Liver (tissue), 9 donors: ENCODE results near the gene THSD4. TPM values are rescaled to one million over a fixed set of nuclear protein-coding genes. Genes with fewer than 3 reads are reported as not detected.

Source experiments
- DNase-seq: peaks from one replicate; pipeline ENCODE4 v3.0.0-alpha.2; 2017; ENCODE audit warnings: low spot score
- H3K27ac ChIP-seq, 2 donors: one replicate each; pipeline ENCODE4 v1.7.0; 2013; ENCODE audit warnings: inconsistent platforms in 2 of 2, low read length in 2 of 2, control low read depth in 1 of 2, low read depth in 1 of 2, mild to moderate bottlenecking in 1 of 2
- H3K27me3 ChIP-seq, 4 donors: one replicate each; pipeline versions ENCODE4 v1.6.1 to v1.7.0; 2013; ENCODE audit warnings: low read length in 3 of 4, inconsistent platforms in 1 of 4, mild to moderate bottlenecking in 1 of 4, moderate library complexity in 1 of 4; ENCODE audit not compliant: control insufficient read depth in 4 of 4, insufficient read depth in 4 of 4
- H3K36me3 ChIP-seq, 4 donors: one replicate each; pipeline versions ENCODE4 v1.6.1 to v1.7.0; 2013; ENCODE audit warnings: low read length in 3 of 4, mild to moderate bottlenecking in 3 of 4, low read depth in 1 of 4, moderate library complexity in 1 of 4; ENCODE audit not compliant: control insufficient read depth in 4 of 4, insufficient read depth in 3 of 4
- H3K4me1 ChIP-seq, 4 donors: one replicate each; pipeline versions ENCODE4 v1.6.1 to v1.7.0; 2013; ENCODE audit warnings: low read length in 3 of 4, mild to moderate bottlenecking in 3 of 4, moderate library complexity in 1 of 4; ENCODE audit not compliant: control insufficient read depth in 4 of 4, insufficient read depth in 4 of 4
- H3K4me3 ChIP-seq, 3 donors: one replicate each; pipeline versions ENCODE4 v1.6.1 to v1.7.0; 2013; ENCODE audit warnings: low read length in 3 of 3, control low read depth in 1 of 3, low read depth in 1 of 3, mild to moderate bottlenecking in 1 of 3
- H3K9ac ChIP-seq, 2 donors: one replicate each; pipeline ENCODE4 v1.7.0; 2013; ENCODE audit warnings: low read length in 2 of 2, mild to moderate bottlenecking in 2 of 2, moderate library complexity in 2 of 2, control low read depth in 1 of 2, low read depth in 1 of 2
- H3K9me3 ChIP-seq, 4 donors: one replicate each; pipeline versions ENCODE4 v1.6.1 to v1.7.0; 2013; ENCODE audit warnings: low read length in 3 of 4; ENCODE audit not compliant: control insufficient read depth in 4 of 4
- EGR1 ChIP-seq, 2 donors: IDR thresholded peaks; 2 replicates each; pipeline ENCODE4 v1.6.1; 2016 to 2018; ENCODE audit warnings: antibody characterized with exemption in 2 of 2, low read depth in 2 of 2
- FOXA1 ChIP-seq: IDR thresholded peaks from 2 replicates; pipeline ENCODE4 v1.6.1; 2016; ENCODE audit warnings: antibody characterized with exemption
- FOXA2 ChIP-seq: IDR thresholded peaks from 2 replicates; pipeline ENCODE4 v1.6.1; 2016; ENCODE audit warnings: antibody characterized with exemption
- GABPA ChIP-seq, 2 donors: IDR thresholded peaks in 1 of 2; conservative IDR thresholded peaks in 1 of 2; 2 replicates each; pipeline ENCODE4 v1.6.1; 2016; ENCODE audit warnings: antibody characterized with exemption in 2 of 2, mild to moderate bottlenecking in 1 of 2, moderate library complexity in 1 of 2
- HNF4A ChIP-seq, 2 donors: conservative IDR thresholded peaks; 2 replicates each; pipeline ENCODE4 v1.6.1; 2016; ENCODE audit warnings: antibody characterized with exemption in 2 of 2, mild to moderate bottlenecking in 2 of 2
- JUND ChIP-seq, 2 donors: IDR thresholded peaks; 2 replicates each; pipeline ENCODE4 v1.6.1; 2016; ENCODE audit warnings: antibody characterized with exemption in 2 of 2
- NR2F2 ChIP-seq: IDR thresholded peaks from 2 replicates; pipeline ENCODE4 v1.6.1; 2016; ENCODE audit warnings: antibody characterized with exemption
- RAD21 ChIP-seq, 2 donors: IDR thresholded peaks; 2 replicates each; pipeline ENCODE4 v1.6.1; 2016; ENCODE audit warnings: antibody characterized with exemption in 2 of 2, mild to moderate bottlenecking in 2 of 2
- RXRA ChIP-seq, 2 donors: IDR thresholded peaks; 2 replicates each; pipeline ENCODE4 v1.6.1; 2017 to 2018; ENCODE audit warnings: antibody characterized with exemption in 2 of 2, mild to moderate bottlenecking in 1 of 2
- SP1 ChIP-seq: IDR thresholded peaks from 2 replicates; pipeline ENCODE4 v1.6.1; 2018; ENCODE audit warnings: antibody characterized with exemption, mild to moderate bottlenecking
- TAF1 ChIP-seq: conservative IDR thresholded peaks from 2 replicates; pipeline ENCODE4 v1.6.1; 2016; ENCODE audit warnings: antibody characterized with exemption, mild to moderate bottlenecking
- YY1 ChIP-seq: IDR thresholded peaks from 2 replicates; pipeline ENCODE4 v1.6.1; 2016; ENCODE audit warnings: antibody characterized with exemption, mild to moderate bottlenecking
- WGBS: extraction: QIAGEN DNeasy Blood & Tissue Kit; methylation state at CpG from one replicate; pipeline ENCODE4 v1.1.7; 2013; 5-methylcytosine and 5-hydroxymethylcytosine counted together
- polyA plus RNA-seq, 2 donors: library from polyadenylated mRNA; stranded (reverse) in 1 of 2; unstranded in 1 of 2; fragments of 200-250 nt in 1 of 2; fragments of >200 nt in 1 of 2; fragmentation: Nextera tagmentation in 1 of 2; extraction: Ambion mirVana in 1 of 2; gene quantifications; one replicate each; pipeline versions ENCODE4 v1.2.1 to v1.2.3, GENCODE V29; 2013 to 2015
- total RNA-seq, 2 donors: library from RNA; depleted of rRNA; stranded (reverse); fragments of >200 nt; gene quantifications; one replicate each; pipeline ENCODE4 v1.2.3, GENCODE V29; 2014
- TF ChIP-seq, protein P1 (sequence below): fragments of 150-350 bp; IDR thresholded peaks from 2 replicates; pipeline ENCODE4 v1.5.1; 2017; ENCODE audit warnings: improper control_type of control experiment, low read depth, low read length; ENCODE audit not compliant: missing input control
- TF ChIP-seq, protein P2 (sequence below): IDR thresholded peaks from 2 replicates; pipeline ENCODE4 v1.6.1; 2016; ENCODE audit warnings: antibody characterized with exemption, mild to moderate bottlenecking
- TF ChIP-seq, protein P3 (sequence below): IDR thresholded peaks from 2 replicates; pipeline ENCODE4 v1.6.1; 2016; ENCODE audit warnings: antibody characterized with exemption
- TF ChIP-seq, protein P4 (sequence below): IDR thresholded peaks from 2 replicates; pipeline ENCODE4 v1.6.1; 2016; ENCODE audit warnings: antibody characterized with exemption
- donor health status: healthy.
- donor health status: healthy.
- donor health status: healthy.
- donor health status: healthy.
- donor health status: healthy.

THSD4 gene
- total and polyA plus RNA-seq, 4 donors: 0.23 to 11.5 (median 1.9) TPM

DNA sequence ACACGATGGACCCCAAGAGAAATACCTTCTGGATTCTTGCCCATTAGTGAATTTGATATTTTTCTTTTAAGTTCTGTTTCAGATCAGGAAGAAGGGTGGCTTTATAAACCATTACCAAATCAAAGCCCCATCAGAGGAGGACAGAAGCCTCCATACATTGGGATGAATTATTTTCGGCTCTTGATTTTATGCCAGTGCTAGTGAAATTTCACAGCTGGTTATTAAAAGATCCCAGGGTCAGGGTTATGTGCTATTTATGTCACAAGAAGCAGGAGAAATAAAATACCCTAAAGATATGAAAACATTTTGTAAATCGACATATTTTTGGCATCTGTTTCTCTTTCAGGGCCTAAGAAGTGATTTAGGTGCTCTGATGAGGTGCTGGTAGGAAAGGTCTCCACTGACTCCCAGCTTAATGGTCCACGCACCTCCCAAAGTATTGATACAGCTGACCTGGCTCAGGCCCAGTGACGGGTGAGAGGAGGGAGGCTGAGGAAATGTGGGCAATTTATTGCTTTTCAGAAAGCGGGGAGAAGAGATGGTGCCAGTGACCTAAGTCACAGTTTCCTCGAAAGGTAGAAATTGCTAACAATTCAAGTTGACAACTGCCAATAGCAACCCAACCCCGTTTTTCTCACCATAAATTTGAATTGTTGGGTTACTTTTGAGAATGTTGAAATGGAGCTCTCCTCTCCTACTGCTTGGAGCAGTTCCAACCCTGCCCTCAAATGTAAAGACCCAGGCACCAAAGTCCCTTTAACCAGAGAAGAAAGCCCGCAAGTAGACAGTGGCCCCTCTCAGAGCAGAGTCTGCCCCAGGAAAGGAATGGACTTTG, 379.5 kb downstream of the THSD4 start:
- no peak overlapping the region for H3K4me3 ChIP-seq
- WGBS: 78% methylated on average over 9 of the region's 9 CpGs
- H3K9ac ChIP-seq: no peak overlapping the region
- no peaks in the 10 kb centered on the region for H3K27me3 ChIP-seq
- no peak overlapping the region for H3K27ac ChIP-seq
- no peaks in the 10 kb centered on the region for H3K9me3 ChIP-seq
- no peak for DNase-seq
- no peak for TF ChIP-seq HNF4A (conservative IDR thresholded peaks at IDR 0.05)
- TF ChIP-seq JUND (IDR thresholded peaks at IDR 0.05): no peak
- no peak for TF ChIP-seq RXRA (IDR thresholded peaks at IDR 0.05)
- TF ChIP-seq, protein P1, sequence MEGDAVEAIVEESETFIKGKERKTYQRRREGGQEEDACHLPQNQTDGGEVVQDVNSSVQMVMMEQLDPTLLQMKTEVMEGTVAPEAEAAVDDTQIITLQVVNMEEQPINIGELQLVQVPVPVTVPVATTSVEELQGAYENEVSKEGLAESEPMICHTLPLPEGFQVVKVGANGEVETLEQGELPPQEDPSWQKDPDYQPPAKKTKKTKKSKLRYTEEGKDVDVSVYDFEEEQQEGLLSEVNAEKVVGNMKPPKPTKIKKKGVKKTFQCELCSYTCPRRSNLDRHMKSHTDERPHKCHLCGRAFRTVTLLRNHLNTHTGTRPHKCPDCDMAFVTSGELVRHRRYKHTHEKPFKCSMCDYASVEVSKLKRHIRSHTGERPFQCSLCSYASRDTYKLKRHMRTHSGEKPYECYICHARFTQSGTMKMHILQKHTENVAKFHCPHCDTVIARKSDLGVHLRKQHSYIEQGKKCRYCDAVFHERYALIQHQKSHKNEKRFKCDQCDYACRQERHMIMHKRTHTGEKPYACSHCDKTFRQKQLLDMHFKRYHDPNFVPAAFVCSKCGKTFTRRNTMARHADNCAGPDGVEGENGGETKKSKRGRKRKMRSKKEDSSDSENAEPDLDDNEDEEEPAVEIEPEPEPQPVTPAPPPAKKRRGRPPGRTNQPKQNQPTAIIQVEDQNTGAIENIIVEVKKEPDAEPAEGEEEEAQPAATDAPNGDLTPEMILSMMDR: no peak
- TF ChIP-seq, protein P2, sequence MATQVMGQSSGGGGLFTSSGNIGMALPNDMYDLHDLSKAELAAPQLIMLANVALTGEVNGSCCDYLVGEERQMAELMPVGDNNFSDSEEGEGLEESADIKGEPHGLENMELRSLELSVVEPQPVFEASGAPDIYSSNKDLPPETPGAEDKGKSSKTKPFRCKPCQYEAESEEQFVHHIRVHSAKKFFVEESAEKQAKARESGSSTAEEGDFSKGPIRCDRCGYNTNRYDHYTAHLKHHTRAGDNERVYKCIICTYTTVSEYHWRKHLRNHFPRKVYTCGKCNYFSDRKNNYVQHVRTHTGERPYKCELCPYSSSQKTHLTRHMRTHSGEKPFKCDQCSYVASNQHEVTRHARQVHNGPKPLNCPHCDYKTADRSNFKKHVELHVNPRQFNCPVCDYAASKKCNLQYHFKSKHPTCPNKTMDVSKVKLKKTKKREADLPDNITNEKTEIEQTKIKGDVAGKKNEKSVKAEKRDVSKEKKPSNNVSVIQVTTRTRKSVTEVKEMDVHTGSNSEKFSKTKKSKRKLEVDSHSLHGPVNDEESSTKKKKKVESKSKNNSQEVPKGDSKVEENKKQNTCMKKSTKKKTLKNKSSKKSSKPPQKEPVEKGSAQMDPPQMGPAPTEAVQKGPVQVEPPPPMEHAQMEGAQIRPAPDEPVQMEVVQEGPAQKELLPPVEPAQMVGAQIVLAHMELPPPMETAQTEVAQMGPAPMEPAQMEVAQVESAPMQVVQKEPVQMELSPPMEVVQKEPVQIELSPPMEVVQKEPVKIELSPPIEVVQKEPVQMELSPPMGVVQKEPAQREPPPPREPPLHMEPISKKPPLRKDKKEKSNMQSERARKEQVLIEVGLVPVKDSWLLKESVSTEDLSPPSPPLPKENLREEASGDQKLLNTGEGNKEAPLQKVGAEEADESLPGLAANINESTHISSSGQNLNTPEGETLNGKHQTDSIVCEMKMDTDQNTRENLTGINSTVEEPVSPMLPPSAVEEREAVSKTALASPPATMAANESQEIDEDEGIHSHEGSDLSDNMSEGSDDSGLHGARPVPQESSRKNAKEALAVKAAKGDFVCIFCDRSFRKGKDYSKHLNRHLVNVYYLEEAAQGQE: no peak
- TF ChIP-seq, protein P3, sequence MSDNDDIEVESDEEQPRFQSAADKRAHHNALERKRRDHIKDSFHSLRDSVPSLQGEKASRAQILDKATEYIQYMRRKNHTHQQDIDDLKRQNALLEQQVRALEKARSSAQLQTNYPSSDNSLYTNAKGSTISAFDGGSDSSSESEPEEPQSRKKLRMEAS: no peak
- TF ChIP-seq SP1: no peak
- TF ChIP-seq, protein P4, sequence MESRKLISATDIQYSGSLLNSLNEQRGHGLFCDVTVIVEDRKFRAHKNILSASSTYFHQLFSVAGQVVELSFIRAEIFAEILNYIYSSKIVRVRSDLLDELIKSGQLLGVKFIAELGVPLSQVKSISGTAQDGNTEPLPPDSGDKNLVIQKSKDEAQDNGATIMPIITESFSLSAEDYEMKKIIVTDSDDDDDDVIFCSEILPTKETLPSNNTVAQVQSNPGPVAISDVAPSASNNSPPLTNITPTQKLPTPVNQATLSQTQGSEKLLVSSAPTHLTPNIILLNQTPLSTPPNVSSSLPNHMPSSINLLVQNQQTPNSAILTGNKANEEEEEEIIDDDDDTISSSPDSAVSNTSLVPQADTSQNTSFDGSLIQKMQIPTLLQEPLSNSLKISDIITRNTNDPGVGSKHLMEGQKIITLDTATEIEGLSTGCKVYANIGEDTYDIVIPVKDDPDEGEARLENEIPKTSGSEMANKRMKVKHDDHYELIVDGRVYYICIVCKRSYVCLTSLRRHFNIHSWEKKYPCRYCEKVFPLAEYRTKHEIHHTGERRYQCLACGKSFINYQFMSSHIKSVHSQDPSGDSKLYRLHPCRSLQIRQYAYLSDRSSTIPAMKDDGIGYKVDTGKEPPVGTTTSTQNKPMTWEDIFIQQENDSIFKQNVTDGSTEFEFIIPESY: no peak
- no peak for TF ChIP-seq RAD21 (IDR thresholded peaks at IDR 0.05)
- TF ChIP-seq FOXA1: no peak
- TF ChIP-seq EGR1 (IDR thresholded peaks at IDR 0.05; ENCODE audit: low read depth in 2 of 2): no peak
- no peak for TF ChIP-seq GABPA (IDR thresholded peaks at IDR 0.05 in 1 of 2, conservative IDR thresholded peaks at IDR 0.05 in 1 of 2)
- TF ChIP-seq NR2F2: no peak
- H3K36me3 ChIP-seq: no peaks in the 10 kb centered on the region
- peaks cover 0 to 4% (median 0%) of the 10 kb centered on the region in 4 donors for H3K4me1 ChIP-seq

DNA sequence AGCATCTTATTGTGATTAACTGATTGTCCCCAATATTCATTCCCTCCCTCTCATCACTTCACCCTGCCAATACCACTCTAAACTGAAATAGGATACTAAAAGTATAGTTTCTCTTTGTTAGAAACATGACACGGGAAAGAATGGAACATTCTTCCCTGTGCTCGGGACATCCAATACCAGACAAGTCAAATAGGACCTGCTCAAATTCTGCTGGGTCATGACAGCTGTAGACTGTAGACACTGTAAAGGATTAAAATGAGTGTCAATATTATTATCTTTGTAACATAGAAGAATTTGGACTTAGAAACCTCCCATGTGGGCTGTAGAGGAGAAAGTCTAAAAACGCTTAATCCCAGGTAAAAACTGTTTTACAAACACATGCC, 380.1 kb downstream of the THSD4 start:
- no peak for DNase-seq
- 57% methylated on average over 3 of the region's 3 CpGs for WGBS
- Histone ChIP-seq H3K36me3 (no peaks in the 10 kb centered on the region), H3K4me1 (peaks cover 0 to 4% (median 0%) of the 10 kb centered on the region in 4 donors), H3K4me3 (no peak overlapping the region), H3K9ac (no peak overlapping the region), H3K27me3 (no peaks in the 10 kb centered on the region), H3K27ac (no peak overlapping the region), H3K9me3 (no peaks in the 10 kb centered on the region)
- TF ChIP-seq FOXA2 (no peak), TAF1 (no peak), FOXA1 (no peak), HNF4A (conservative IDR thresholded peaks at IDR 0.05) (no peak), SP1 (no peak), YY1 (no peak), EGR1 (IDR thresholded peaks at IDR 0.05; ENCODE audit: low read depth in 2 of 2) (no peak), GABPA (IDR thresholded peaks at IDR 0.05 in 1 of 2, conservative IDR thresholded peaks at IDR 0.05 in 1 of 2) (no peak), RAD21 (IDR thresholded peaks at IDR 0.05) (no peak)
- TF ChIP-seq, protein P2: no peak
- TF ChIP-seq, protein P1: no peak
- TF ChIP-seq, protein P3: no peak
